Coronary artery (tissue), 2 donors: ENCODE data around the gene CACNA1B.

Source experiments
- DNase-seq: peaks from one replicate; pipeline ENCODE4 v3.0.0-alpha.2; 2017; ENCODE audit warnings: low spot score
- H3K27ac ChIP-seq, 2 donors: fragments of 200-600 bp; sonication (generic); one replicate each; pipeline ENCODE4 v1.5.1; 2016 to 2019
- H3K4me3 ChIP-seq: fragments of 200-600 bp; sonication (generic); 2 replicates; pipeline ENCODE4 v1.5.1; 2016; ENCODE audit warnings: mild to moderate bottlenecking, moderate library complexity
- CTCF ChIP-seq: fragments of 200-600 bp; sonication (generic); IDR thresholded peaks from one replicate; pipeline ENCODE4 v1.5.1; 2019; ENCODE audit warnings: antibody characterized with exemption

Gene CACNA1B

DNA sequence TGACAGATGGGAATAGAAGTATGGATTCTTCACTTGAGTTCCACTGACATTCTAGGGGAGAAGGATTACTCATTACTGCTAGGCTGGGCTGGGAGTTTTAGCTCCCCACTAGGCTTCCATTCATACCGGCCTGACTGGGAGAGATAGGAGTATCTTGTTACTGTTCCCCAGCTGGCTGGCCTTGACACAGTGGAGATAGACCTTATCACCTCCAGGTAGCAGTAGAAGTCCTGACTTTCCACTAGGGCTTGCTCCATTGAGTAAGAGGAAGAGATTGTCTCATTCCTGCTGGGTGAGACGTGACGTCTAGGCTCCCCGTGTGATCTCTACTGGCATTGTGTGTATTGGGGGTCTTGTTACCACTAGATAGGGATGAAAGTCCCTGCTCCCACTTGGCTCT lies 156.4 kb downstream of the CACNA1B start:
- no peak for TF ChIP-seq CTCF
- Histone ChIP-seq H3K27ac (no peak overlapping the region), H3K4me3 (no peak overlapping the region)
- no peak for DNase-seq

GRCh38 chr9:138037140-138037539 lies 159.6 kb downstream of the CACNA1B start:
- no peak overlapping the region for H3K4me3 ChIP-seq
- TF ChIP-seq CTCF: no peak
- no peak overlapping the region for H3K27ac ChIP-seq
- DNase-seq: no peak

DNA sequence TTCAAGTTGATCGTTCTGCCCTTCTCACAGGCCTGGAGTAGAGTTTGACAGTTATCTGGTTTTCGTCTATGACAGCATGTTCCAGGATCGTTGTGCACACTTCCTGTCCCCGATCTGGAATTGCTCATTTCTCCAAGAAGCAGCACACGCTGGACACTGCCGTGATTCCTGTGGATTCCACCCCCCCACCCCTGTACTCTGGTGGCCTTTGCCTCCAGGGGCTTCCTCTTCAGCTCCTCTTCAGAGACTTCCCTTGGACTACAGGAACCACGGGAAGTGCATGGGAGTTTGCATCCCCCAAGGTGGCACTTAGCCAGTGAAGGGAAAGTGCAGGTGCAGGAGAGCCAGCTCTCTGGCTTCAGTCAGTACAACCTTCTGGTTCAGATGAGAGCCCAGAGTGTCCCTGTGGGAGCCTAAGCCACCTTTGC lies 160.7 kb downstream of the CACNA1B start:
- no peak overlapping the region for H3K4me3 ChIP-seq
- TF ChIP-seq CTCF: no peak
- no peak for DNase-seq
- no peak overlapping the region for H3K27ac ChIP-seq

DNA sequence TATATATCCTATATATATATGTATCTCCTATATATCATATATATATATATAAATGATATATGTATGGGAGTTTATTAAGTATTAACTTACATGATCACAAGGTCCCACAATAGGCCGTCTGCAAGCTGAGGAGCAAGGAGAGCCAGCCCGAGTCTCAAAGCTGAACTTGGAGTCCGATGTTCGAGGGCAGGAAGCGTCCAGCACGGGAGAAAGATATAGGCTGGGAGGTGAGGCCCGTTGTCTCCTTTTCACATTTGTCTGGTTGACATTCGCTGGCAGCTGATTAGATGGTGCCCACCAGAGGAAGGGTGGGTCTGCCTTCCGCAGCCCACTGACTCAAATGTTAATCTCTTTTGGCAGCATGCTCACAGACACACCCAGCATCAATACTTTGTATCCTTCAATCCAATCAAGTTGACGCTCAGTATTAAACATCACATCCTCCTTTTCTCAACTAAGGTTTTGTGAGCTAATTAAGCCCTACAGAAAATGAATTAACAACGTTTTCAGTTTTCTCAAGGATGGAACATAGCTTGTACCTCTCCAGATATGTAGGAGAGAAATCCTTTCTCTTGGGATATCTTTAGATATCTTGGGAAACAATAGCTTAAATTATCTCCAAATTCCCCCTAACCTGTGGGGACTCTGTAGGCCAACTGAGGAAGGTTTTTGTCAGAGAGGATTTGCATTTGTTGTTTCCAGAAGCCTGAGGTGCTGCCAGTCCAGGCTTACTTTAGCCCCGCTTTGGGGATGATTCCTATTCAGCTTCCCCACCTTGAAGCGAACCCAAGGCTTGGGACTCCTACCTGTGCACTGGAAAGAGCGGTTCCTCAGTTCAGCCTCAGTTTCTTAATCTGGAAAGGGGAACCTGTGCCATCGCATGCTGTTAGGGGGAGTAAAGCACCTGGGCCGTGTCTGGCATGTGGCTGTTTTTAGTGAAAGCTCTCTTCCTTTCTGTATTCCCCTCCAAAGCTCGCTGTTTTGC lies 163.2 kb downstream of the CACNA1B start:
- DNase-seq: no peak
- Histone ChIP-seq H3K4me3 (no peak overlapping the region), H3K27ac (no peak overlapping the region)
- no peak for TF ChIP-seq CTCF

GRCh38 chr9:138042146-138042545 lies 164.6 kb downstream of the CACNA1B start:
- TF ChIP-seq CTCF: no peak
- Histone ChIP-seq H3K27ac (no peak overlapping the region), H3K4me3 (no peak overlapping the region)
- DNase-seq: no peak

GRCh38 chr9:138042640-138043039 lies 165.1 kb downstream of the CACNA1B start:
- TF ChIP-seq CTCF: no peak

DNA sequence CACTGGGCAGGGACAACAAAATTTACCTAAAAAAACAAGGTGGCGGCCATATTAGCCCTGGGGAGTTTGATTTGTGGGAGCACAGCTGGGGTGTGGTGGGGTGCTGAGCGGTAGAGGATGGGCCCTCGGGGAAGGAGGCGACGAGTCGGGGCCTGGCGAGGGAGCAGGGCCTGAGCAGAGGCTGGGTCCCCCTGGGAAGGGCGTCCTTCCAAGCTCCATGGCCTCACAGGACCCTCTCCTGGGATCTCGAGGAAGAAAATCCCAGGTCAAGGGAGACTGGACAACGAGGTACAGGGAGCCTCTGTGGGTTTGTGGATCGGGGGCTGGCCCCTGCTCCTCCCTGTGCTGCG lies 165.5 kb downstream of the CACNA1B start:
- no peak for DNase-seq

More at GRCh38 chr9:138042640-138043039, 165.1 kb downstream of the CACNA1B start:
- DNase-seq: no peak
- Histone ChIP-seq H3K27ac (no peak overlapping the region), H3K4me3 (no peak overlapping the region)

More for the DNA sequence above, 165.5 kb downstream of the CACNA1B start:
- H3K4me3 ChIP-seq: no peak overlapping the region
- no peak overlapping the region for H3K27ac ChIP-seq
- no peak for TF ChIP-seq CTCF
